Activated gamma-delta T cell (primary cell): ENCODE results near the gene PLXNA4.
"Not testable (repeated sequence)": the region's sequence is repeated elsewhere in the genome, so short reads cannot be mapped to it uniquely, and the experiment has no call there.

Experiments used
- DNase-seq: peaks from one replicate; lab custom pipeline; 2025; lab: John Stamatoyannopoulos, UW

Gene PLXNA4

GRCh38 chr7:132202541-132202940 lies 373.7 kb downstream of the PLXNA4 start:
- no peak for DNase-seq

DNA sequence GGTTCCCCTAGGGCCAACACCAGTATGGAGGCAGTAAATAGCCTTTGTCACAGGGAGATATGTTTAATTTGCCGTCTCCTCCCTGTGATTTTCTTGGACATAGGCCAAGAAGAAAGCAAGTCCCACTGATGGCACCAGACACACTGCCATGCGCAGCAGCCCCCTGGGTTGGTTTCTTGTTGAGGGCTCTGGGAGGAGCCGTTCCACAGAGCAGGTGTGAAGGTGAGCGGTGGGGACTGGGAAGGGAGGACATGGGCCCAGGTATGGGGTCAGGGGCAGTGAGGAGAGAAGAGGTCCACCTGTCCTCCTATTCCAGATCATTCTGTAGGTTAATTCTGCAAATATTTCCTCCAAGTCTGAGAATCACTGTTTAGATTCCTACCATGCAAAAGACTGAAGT lies 376.1 kb downstream of the PLXNA4 start:
- DNase-seq, result no peak

DNA sequence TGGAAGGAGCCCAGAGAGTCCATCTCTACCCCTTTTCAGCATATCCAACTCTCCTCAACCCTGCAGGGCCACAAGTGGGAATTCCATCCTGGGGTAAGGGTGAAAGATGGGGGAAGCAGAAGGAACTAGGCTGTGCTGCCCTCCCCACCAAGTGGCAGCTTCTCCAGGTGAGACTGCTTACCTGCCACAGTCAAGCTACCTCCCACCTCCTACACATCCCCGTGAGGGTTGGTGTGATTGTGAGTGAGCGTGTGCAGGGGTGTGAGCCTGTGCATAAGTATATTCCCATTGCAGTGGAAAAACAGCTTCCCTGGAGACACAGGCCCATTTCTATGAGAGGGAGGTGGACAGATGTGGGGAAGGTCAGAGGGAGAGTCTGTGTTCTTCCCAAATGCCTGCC lies 376.6 kb downstream of the PLXNA4 start:
- DNase-seq, result no peak

DNA sequence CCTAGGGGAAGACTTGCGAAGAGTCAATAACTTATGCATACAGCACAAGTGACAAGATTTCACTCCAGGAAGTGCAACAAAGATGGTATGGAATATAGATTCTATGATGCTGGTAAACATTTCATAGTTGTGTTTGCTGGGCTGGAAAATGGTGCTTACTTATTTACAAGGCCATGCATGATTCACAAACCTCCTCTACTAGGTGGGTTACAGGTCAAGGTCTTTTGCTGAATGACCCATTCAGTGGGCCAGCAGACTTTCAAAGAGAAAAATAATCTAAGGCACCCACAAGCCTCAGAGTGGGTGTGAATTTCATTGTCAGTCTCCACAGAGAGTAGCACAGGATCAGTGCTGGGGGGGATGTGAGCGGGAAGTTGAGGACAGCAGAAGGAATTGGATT lies 378.5 kb downstream of the PLXNA4 start:
- DNase-seq, result no peak

DNA sequence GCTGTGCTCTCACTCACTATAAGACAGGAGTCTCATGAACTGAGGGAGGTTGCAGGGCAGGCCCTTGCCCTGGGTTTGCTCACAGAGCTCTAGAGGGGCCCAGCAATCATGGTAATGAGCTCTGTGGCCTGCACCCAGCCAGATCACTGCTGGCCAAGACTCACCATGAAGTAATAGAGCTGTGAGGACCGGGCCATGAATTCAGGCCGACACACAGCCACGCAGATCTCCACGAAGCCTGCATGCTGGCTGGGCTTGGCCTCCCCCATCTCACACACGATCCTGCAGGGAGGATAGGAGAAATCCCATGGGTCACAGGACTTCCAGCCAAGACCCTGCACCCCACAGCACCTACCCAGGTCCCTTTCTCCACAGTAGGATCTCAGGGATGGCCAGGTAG lies 382.4 kb downstream of the PLXNA4 start:
- DNase-seq, result no peak

DNA sequence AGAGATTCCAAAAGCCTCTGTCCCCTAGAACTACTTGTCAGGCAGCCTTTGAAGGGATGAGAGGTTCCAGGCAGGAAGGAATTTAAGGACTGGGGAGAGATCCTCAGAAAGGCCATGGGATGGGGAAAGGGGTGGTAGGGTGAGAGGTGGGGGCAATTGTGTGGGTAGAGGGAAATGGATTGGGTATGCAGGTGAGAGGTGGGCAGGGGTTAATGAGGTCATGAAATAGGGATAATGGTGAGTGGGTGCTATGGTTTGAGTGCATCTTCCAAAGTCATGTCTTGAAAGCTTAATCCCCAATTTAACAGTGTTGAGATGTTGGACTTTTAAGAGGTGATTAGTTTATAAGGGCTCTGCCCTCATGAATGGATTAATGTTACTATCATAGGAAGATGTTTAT lies 383.5 kb downstream of the PLXNA4 start:
- no peak for DNase-seq

GRCh38 chr7:132191418-132191817 lies 384.9 kb downstream of the PLXNA4 start:
- no peak for DNase-seq

DNA sequence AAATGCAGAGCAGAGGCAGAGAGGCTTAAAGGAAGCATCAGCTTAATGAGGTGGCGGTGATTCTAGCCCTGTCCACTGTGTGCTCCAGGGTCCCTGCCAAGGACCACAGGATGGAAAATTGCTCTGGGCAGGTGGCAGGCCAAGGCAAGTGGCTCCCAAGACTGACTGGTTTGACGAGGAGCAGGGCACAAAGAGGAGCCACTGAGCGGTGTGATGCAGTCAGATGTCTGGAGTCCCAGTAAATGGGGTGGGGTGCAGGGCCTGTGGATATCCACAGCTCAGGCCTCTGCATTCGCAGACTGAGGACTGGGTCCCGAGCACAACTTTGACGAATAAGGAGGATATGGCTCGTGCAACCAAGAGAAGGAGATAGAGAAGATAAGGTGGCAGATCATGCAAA lies 385.6 kb downstream of the PLXNA4 start:
- no peak for DNase-seq

DNA sequence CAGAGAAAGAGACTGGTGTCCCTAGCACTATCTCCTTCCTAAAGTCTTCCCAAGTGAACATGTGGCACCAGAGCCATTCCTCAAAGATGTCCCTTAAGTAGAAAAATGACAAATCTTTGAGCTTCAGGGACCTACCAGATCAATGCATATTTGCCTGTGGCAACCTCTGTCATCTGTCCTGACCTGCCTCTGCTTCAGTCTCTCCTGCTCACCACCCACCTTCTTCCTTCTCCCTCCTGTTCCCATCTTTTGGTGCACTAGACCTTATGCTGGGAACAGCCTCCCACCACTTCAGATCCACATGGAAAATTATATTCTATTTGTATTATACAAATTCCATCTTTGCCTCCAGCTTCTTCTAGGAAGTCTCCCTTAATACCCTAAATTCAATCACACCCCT lies 386.4 kb downstream of the PLXNA4 start:
- DNase-seq, result no peak

DNA sequence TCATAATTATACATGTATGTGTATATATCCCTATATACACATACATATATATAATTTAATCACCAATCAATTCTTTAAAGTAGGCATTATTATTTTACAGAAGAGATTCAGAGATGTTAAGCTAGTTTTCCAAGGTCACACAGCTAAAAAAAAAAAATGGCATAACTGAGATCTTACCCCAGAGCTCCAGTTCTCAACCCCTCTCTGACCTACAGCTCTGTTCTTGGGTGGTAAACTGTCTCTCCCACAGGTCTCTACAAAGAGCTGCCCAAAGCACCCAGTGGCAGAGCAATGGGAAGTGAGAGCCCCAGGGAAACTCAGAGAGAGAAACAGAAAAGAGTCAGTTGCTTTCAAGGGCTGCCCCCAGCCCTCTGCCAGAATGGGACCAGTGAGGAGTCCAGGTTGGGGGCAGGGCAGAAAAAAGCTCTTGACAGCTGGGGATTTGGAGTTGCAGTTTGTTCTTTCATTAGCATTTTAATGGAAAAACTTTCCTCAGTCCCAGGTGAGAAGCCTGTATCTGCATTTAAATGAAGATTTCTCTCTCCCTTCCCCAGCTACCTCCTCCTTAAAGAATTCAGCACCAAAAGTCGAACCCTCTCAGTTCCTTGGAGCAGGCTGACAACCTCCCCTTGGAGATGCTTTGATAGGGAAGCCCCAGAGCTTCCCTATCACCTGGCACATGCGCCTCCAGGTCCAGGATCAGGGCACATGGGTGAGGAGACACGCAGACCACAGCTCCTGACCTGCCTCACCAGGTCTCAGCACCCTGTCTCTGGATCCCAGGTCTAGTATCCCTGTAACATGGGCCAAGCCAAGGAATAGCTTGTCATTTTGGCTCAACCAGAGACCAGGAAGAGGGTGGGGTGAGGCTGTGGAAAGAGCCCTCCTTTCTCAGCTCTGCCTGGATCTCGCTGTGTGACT lies 388.1 kb downstream of the PLXNA4 start:
- DNase-seq, result no peak

GRCh38 chr7:132187391-132187790 lies 388.9 kb downstream of the PLXNA4 start:
- DNase-seq, result no peak

DNA sequence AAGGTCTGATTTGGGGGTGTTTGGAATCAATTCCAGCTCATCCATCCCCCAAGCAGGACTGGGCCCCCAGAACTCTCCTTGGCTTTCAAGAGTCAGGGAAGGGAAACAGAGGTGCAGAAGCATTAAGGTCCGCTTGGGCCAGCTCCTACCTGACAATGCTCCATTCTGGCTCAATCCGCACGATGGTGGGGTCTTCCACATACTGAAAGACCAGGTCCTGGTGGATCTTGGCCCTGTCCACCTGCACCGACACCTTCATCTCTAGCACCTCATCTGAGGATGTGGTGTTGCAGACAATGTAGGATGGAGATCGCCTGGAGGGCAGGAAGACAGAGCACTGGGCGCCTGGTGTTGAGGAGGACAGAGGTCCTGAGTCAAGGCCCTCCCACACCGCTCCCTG lies 391.1 kb downstream of the PLXNA4 start:
- no peak for DNase-seq

- no peak for DNase-seq
Observed at GRCh38 chr7:132183781-132184380, 392.4 kb downstream of the PLXNA4 start.

- DNase-seq, result no peak
Observed at GRCh38 chr7:132182992-132183391, 393.3 kb downstream of the PLXNA4 start.

- no peak for DNase-seq
Observed at GRCh38 chr7:132181946-132182685, 394.2 kb downstream of the PLXNA4 start.

GRCh38 chr7:132181371-132181770 lies 394.9 kb downstream of the PLXNA4 start:
- DNase-seq, result no peak

GRCh38 chr7:132180481-132180880 lies 395.8 kb downstream of the PLXNA4 start:
- DNase-seq, result no peak

- no peak for DNase-seq
Observed at GRCh38 chr7:132179681-132180080, 396.6 kb downstream of the PLXNA4 start.

DNA sequence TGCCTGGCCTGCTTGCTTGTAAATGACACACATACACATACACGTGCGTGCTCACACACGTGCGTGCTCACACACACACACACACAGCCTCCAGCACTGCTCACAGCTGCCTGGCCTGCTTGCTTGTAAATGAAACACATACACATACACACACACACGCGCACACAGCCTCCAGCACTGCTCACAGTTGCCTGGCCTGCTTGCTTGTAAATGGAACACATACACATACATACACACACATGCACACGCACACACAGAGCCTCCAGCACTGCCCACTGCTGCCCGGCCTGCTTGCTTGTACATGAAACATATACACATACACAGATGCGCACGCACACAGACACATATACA lies 397.2 kb downstream of the PLXNA4 start:
- DNase-seq, result no peak

GRCh38 chr7:132178402-132179079 lies 397.7 kb downstream of the PLXNA4 start:
- not testable (repeated sequence) for DNase-seq

GRCh38 chr7:132177708-132178401 lies 398.4 kb downstream of the PLXNA4 start:
- DNase-seq, result no peak

DNA sequence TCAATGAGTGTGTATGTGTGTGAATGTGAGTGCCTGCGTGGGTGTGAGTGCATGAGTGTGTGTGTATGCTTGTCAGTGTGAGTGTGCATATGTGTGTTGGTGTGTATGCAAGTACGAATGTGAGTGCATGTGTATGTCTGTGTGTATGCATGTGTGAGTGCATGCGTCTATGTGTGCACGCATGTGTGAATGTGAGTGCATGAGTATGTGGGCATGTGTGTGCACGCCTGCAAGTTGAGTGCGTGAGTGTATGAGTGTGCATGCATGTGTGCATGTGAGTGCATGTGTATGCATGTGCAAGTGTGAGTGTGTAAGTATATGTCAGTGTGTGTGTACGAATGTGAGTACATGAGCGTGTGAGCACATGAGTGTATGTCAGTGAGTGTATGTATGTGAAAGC lies 399.6 kb downstream of the PLXNA4 start:
- no peak for DNase-seq
